Ishikawa (cell line): ENCODE results near the gene VPS35L.
A peak's percentile ranks its signal among the peaks of the same experiment; 100 is the strongest.

Source experiments
- CEBPB ChIP-seq: IDR thresholded peaks from 2 replicates; pipeline ENCODE4 v1.6.1; 2012
- CREB1 ChIP-seq: IDR thresholded peaks from 2 replicates; pipeline ENCODE4 v1.6.1; 2012; ENCODE audit warnings: low read depth
- EGR1 ChIP-seq: IDR thresholded peaks from 2 replicates; pipeline ENCODE4 v1.6.1; 2012
- EP300 ChIP-seq: IDR thresholded peaks from 2 replicates; pipeline ENCODE4 v1.6.1; 2012; ENCODE audit warnings: borderline replicate concordance
- FOXM1 ChIP-seq: IDR thresholded peaks from 2 replicates; pipeline ENCODE4 v1.6.1; 2012; ENCODE audit warnings: low read depth, borderline replicate concordance
- MAX ChIP-seq: IDR thresholded peaks from 2 replicates; pipeline ENCODE4 v1.6.1; 2012
- NFIC ChIP-seq: IDR thresholded peaks from 2 replicates; pipeline ENCODE4 v1.6.1; 2012
- RAD21 ChIP-seq: IDR thresholded peaks from 2 replicates; pipeline ENCODE4 v1.6.1; 2012; ENCODE audit warnings: low read depth
- TAF1 ChIP-seq: IDR thresholded peaks from 2 replicates; pipeline ENCODE4 v1.6.1; 2012; ENCODE audit warnings: low read depth, mild to moderate bottlenecking
- TCF12 ChIP-seq: IDR thresholded peaks from 2 replicates; pipeline ENCODE4 v1.6.1; 2012; ENCODE audit warnings: low read depth
- TEAD4 ChIP-seq: IDR thresholded peaks from 2 replicates; pipeline ENCODE4 v1.6.1; 2012
- USF1 ChIP-seq: IDR thresholded peaks from 2 replicates; pipeline ENCODE4 v1.6.1; 2012
- YY1 ChIP-seq: IDR thresholded peaks from 2 replicates; pipeline ENCODE4 v1.6.1; 2012; ENCODE audit warnings: low read depth
- ZBTB7A ChIP-seq: IDR thresholded peaks from 2 replicates; pipeline ENCODE4 v1.6.1; 2012; ENCODE audit warnings: low read depth
- TF ChIP-seq, protein P1 (sequence below): IDR thresholded peaks from 2 replicates; pipeline ENCODE4 v1.6.1; 2012; ENCODE audit warnings: low read depth, mild to moderate bottlenecking

Gene VPS35L

DNA sequence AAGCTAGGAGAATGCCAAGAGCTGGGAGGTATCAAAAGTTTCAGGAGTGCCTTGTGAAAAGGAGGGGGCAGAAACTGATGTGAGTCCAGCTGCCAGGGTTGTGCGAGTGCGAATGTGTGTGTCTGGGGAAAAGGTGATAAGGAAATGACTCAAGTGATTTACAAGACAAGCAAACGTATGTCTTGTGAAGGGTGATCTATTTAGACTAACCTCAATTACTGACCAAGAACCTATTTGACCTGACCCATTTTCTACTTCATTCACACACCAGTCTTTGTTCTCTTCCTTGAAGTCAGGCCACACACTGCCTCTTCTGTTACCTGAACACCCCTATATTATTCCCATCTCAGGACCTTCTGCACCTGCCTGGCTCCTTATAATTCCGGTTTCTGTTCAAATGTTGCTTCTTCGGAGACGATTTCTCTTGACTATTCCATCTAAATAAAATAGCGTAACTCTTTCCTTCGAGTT, 34.6 kb upstream of the VPS35L start:
- TF ChIP-seq CREB1: no peak
- no peak for TF ChIP-seq TEAD4
- no peak for TF ChIP-seq USF1
- TF ChIP-seq YY1: no peak
- TF ChIP-seq EGR1: no peak
- no peak for TF ChIP-seq CEBPB
- no peak for TF ChIP-seq TCF12
- TF ChIP-seq, protein P1, sequence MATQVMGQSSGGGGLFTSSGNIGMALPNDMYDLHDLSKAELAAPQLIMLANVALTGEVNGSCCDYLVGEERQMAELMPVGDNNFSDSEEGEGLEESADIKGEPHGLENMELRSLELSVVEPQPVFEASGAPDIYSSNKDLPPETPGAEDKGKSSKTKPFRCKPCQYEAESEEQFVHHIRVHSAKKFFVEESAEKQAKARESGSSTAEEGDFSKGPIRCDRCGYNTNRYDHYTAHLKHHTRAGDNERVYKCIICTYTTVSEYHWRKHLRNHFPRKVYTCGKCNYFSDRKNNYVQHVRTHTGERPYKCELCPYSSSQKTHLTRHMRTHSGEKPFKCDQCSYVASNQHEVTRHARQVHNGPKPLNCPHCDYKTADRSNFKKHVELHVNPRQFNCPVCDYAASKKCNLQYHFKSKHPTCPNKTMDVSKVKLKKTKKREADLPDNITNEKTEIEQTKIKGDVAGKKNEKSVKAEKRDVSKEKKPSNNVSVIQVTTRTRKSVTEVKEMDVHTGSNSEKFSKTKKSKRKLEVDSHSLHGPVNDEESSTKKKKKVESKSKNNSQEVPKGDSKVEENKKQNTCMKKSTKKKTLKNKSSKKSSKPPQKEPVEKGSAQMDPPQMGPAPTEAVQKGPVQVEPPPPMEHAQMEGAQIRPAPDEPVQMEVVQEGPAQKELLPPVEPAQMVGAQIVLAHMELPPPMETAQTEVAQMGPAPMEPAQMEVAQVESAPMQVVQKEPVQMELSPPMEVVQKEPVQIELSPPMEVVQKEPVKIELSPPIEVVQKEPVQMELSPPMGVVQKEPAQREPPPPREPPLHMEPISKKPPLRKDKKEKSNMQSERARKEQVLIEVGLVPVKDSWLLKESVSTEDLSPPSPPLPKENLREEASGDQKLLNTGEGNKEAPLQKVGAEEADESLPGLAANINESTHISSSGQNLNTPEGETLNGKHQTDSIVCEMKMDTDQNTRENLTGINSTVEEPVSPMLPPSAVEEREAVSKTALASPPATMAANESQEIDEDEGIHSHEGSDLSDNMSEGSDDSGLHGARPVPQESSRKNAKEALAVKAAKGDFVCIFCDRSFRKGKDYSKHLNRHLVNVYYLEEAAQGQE: no peak
- TF ChIP-seq NFIC: no peak
- no peak for TF ChIP-seq ZBTB7A
- TF ChIP-seq EP300: no peak
- no peak for TF ChIP-seq RAD21
- no peak for TF ChIP-seq MAX
- TF ChIP-seq FOXM1: no peak
- TF ChIP-seq TAF1: no peak

GRCh38 chr16:19521471-19522396, 33.8 kb upstream of the VPS35L start, which contains the start of gene GDE1:
TSS of gene GDE1 (minus strand) at chr16:19522098. CDS start at chr16:19521964, 134 bp downstream.
- peak; percentile 16; the same call in 1 of the 2 replicates for TF ChIP-seq TCF12
- TF ChIP-seq, protein P1: no peak
- TF ChIP-seq EGR1: peak; percentile 48; the same call in 1 of the 2 replicates
- peak; percentile 5; the same call in 1 of the 2 replicates for TF ChIP-seq MAX
- TF ChIP-seq YY1: peak; percentile 90
- TF ChIP-seq ZBTB7A: 0 out of 2 replicates have a peak, but pooled peaks have one; percentile 62
- TF ChIP-seq NFIC: no peak
- TF ChIP-seq TAF1: peak; percentile 75; the same call in 1 of the 2 replicates

GRCh38 chr16:19522397-19522732, 33.1 kb upstream of the VPS35L start:
- TF ChIP-seq RAD21 (no peak), FOXM1 (no peak), TAF1 (no peak; the same call in 1 of the 2 replicates), MAX (no peak), NFIC (no peak), EGR1 (no peak), EP300 (no peak), USF1 (no peak), TEAD4 (no peak), CEBPB (no peak), CREB1 (no peak), ZBTB7A (no peak), YY1 (no peak), TCF12 (no peak)
- TF ChIP-seq, protein P1: no peak

DNA sequence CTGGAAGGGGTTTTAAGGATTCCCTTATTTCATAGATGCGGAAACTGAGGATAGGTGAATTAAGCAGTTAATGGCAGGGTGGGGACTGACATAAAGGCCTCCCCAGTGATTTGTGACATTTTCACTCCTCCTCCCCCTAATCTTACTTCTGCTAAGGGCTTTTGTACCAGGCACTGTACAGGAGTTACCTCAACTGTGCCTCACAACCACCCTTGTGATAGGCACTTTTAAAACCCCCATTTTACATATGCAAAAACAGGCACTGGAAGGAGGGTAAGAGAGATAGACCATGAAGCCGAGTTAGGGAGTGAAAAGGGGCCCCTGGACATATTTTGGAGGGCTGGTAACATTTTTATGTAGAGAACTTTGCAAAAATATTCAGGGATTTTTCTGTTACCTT, 32.7 kb upstream of the VPS35L start:
- no peak for TF ChIP-seq CREB1
- TF ChIP-seq TEAD4: no peak
- TF ChIP-seq, protein P1: no peak
- TF ChIP-seq YY1: no peak
- no peak for TF ChIP-seq TCF12
- TF ChIP-seq USF1: no peak
- TF ChIP-seq MAX: no peak
- TF ChIP-seq TAF1: no peak
- no peak for TF ChIP-seq CEBPB
- TF ChIP-seq NFIC: no peak
- no peak for TF ChIP-seq EGR1
